Uterus (tissue), 2 donors: ENCODE data around the gene DNASE1.

Experiments used
- CTCF ChIP-seq, 4 experiments: fragments of 200-600 bp in 2 of 4; fragments of 450-650 bp in 2 of 4; sonication (generic) in 2 of 4; IDR thresholded peaks; one replicate each; pipeline ENCODE4 v1.5.1; 2016 to 2019; ENCODE audit warnings: antibody characterized with exemption in 4 of 4, mild to moderate bottlenecking in 2 of 4, moderate library complexity in 1 of 4
- POLR2A ChIP-seq, 2 donors: fragments of 450-650 bp; IDR thresholded peaks; one replicate each; pipeline ENCODE4 v1.6.1; 2016; ENCODE audit warnings: antibody characterized with exemption in 2 of 2, mild to moderate bottlenecking in 1 of 2, moderate library complexity in 1 of 2

- TF ChIP-seq CTCF (IDR thresholded peaks at IDR 0.05) (no peak), POLR2A (IDR thresholded peaks at IDR 0.05) (no peak)
These were observed 9.9 kb downstream of the DNASE1 start for GRCh38 chr16:3664187-3664896.
